Neural cell (in vitro differentiated cells): ENCODE results near the gene TRIM40. TPM values are rescaled to one million over a fixed set of nuclear protein-coding genes. Genes with fewer than 3 reads are reported as not detected.

Experiments
- H2AFZ ChIP-seq: fragments of 200-600, 300-800 bp; sonication (generic), shearing (Covaris generic); 2 replicates; pipeline ENCODE4 v1.6.0; 2014; ENCODE audit warnings: low read depth, mild to moderate bottlenecking, antibody characterized with exemption, low read length, moderate library complexity
- H3F3A ChIP-seq: fragments of 200-600 bp; shearing (Covaris generic); 2 replicates; pipeline ENCODE4 v1.6.1; 2016; ENCODE audit warnings: mild to moderate bottlenecking, moderate library complexity, mixed read lengths, antibody characterized with exemption, low read length; ENCODE audit not compliant: insufficient read depth, poor library complexity, severe bottlenecking
- H3K27ac ChIP-seq: fragments of 200-600, 300-800 bp; sonication (generic), shearing (Covaris generic); 2 replicates; pipeline ENCODE4 v1.5.1; 2014; ENCODE audit warnings: mild to moderate bottlenecking, low read length, moderate library complexity
- H3K27me3 ChIP-seq: fragments of 300-800, 200-600 bp; sonication (generic), shearing (Covaris generic); 2 replicates; pipeline ENCODE4 v1.6.0; 2014; ENCODE audit warnings: mild to moderate bottlenecking, low read depth, low read length, moderate library complexity; ENCODE audit not compliant: insufficient read depth
- H3K36me3 ChIP-seq: fragments of 300-800, 200-600 bp; sonication (generic), shearing (Covaris generic); 2 replicates; pipeline ENCODE4 v1.5.1; 2014; ENCODE audit warnings: mild to moderate bottlenecking, antibody characterized with exemption, low read length, moderate library complexity; ENCODE audit not compliant: insufficient read depth
- H3K4me2 ChIP-seq: fragments of 300-800, 200-600 bp; sonication (generic), shearing (Covaris generic); 2 replicates; pipeline ENCODE4 v1.6.0; 2014; ENCODE audit warnings: mild to moderate bottlenecking, low read length
- H3K4me3 ChIP-seq: fragments of 300-800, 200-600 bp; sonication (generic), shearing (Covaris generic); 2 replicates; pipeline ENCODE4 v1.5.1; 2014; ENCODE audit warnings: mild to moderate bottlenecking, low read length, moderate library complexity
- H3K79me2 ChIP-seq: fragments of 200-600 bp; shearing (Covaris generic); replicated peaks from 2 replicates; pipeline ENCODE4 v1.6.0; 2014; ENCODE audit warnings: mild to moderate bottlenecking, low read length, moderate library complexity; ENCODE audit not compliant: insufficient read depth
- H3K9ac ChIP-seq: fragments of 300-800, 200-600 bp; sonication (generic), shearing (Covaris generic); 2 replicates; pipeline ENCODE4 v1.6.1; 2016; ENCODE audit warnings: mild to moderate bottlenecking, low read length, mixed read lengths
- H3K9me2 ChIP-seq: fragments of 200-600 bp; shearing (Covaris generic); 2 replicates; pipeline ENCODE4 v1.6.1; 2016; ENCODE audit warnings: mild to moderate bottlenecking, low read length, mixed read lengths; ENCODE audit not compliant: insufficient read depth
- H3K9me3 ChIP-seq: fragments of 200-600, 300-800 bp; sonication (generic), shearing (Covaris generic); 2 replicates; pipeline ENCODE4 v1.6.1; 2016; ENCODE audit warnings: mild to moderate bottlenecking, mixed run types, low read length, moderate library complexity, mixed read lengths
- H4K20me1 ChIP-seq: fragments of 200-600 bp; shearing (Covaris generic); 2 replicates; pipeline ENCODE4 v1.6.1; 2016; ENCODE audit warnings: mild to moderate bottlenecking, mixed run types; ENCODE audit not compliant: insufficient read depth
- CTCF ChIP-seq: fragments of 450-650 bp; IDR thresholded peaks from 2 replicates; pipeline ENCODE4 v1.5.1; 2014; ENCODE audit warnings: antibody characterized with exemption, mild to moderate bottlenecking, moderate library complexity; ENCODE audit not compliant: poor library complexity, severe bottlenecking
- EP300 ChIP-seq: fragments of 450-650 bp; conservative IDR thresholded peaks from 2 replicates; pipeline ENCODE4 v1.6.1; 2014; ENCODE audit warnings: antibody characterized with exemption, mild to moderate bottlenecking, moderate library complexity; ENCODE audit not compliant: poor library complexity, severe bottlenecking
- EZH2 ChIP-seq: fragments of 200-600, 300-800 bp; shearing (Covaris generic), sonication (generic); IDR thresholded peaks from 2 replicates; pipeline ENCODE4 v1.6.1; 2014; ENCODE audit warnings: antibody characterized with exemption, low read length, borderline replicate concordance, mild to moderate bottlenecking; ENCODE audit not compliant: insufficient read depth, poor library complexity, severe bottlenecking
- MXI1 ChIP-seq: fragments of 450-650 bp; conservative IDR thresholded peaks from 2 replicates; pipeline ENCODE4 v1.6.1; 2014; ENCODE audit warnings: antibody characterized with exemption, mild to moderate bottlenecking; ENCODE audit not compliant: poor library complexity, severe bottlenecking
- POLR2AphosphoS5 ChIP-seq: IDR thresholded peaks from 2 replicates; pipeline ENCODE4 v1.6.1; 2012
- RAD21 ChIP-seq: fragments of 450-650 bp; conservative IDR thresholded peaks from 2 replicates; pipeline ENCODE4 v1.6.1; 2014; ENCODE audit warnings: antibody characterized with exemption, mild to moderate bottlenecking, moderate library complexity
- REST ChIP-seq: IDR thresholded peaks from 2 replicates; pipeline ENCODE4 v1.6.1; 2012; ENCODE audit warnings: borderline replicate concordance
- SMC3 ChIP-seq: fragments of 450-650 bp; conservative IDR thresholded peaks from 2 replicates; pipeline ENCODE4 v1.6.1; 2014; ENCODE audit warnings: antibody characterized with exemption, mild to moderate bottlenecking, moderate library complexity; ENCODE audit not compliant: poor library complexity
- TAF1 ChIP-seq: IDR thresholded peaks from 2 replicates; pipeline ENCODE4 v1.6.1; 2012; ENCODE audit warnings: low read depth
- polyA plus RNA-seq: library from polyadenylated mRNA; depleted of rRNA; stranded (reverse); fragments of >200 nt; gene quantifications from 2 replicates; pipeline ENCODE4 v1.2.3, GENCODE V29; 2014

The TRIM40 gene
- polyA plus RNA-seq, 1 donor from 2014 or later = not detected

GRCh38 chr6:30130179-30130679 is 5.7 kb upstream of the TRIM40 start:
- Histone ChIP-seq H3K4me3 (no peak overlapping the region), H3K27ac (no peak overlapping the region), H3K9ac (no peak overlapping the region), H3K9me2 (no peaks in the 10 kb centered on the region), H3K4me2 (no peak overlapping the region), H2AFZ (no peak overlapping the region), H3K27me3 (peaks cover 57% of the 10 kb centered on the region), H3K36me3 (no peaks in the 10 kb centered on the region), H3K9me3 (no peaks in the 10 kb centered on the region), H3K79me2 (no peaks in the 10 kb centered on the region), H3F3A (no peaks in the 10 kb centered on the region), H4K20me1 (no peaks in the 10 kb centered on the region)
- TF ChIP-seq POLR2AphosphoS5 = no peak
- no peak for TF ChIP-seq SMC3
- TF ChIP-seq RAD21 = no peak
- TF ChIP-seq TAF1 = no peak
- TF ChIP-seq EZH2 = no peak
- no peak for TF ChIP-seq CTCF
- no peak for TF ChIP-seq REST
- no peak for TF ChIP-seq MXI1
- TF ChIP-seq EP300 = no peak

- Histone ChIP-seq H3K4me2 (no peak overlapping the region), H3K9me3 (no peaks in the 10 kb centered on the region), H2AFZ (no peak overlapping the region), H3F3A (no peaks in the 10 kb centered on the region), H3K4me3 (no peak overlapping the region), H4K20me1 (no peaks in the 10 kb centered on the region), H3K36me3 (no peaks in the 10 kb centered on the region), H3K79me2 (no peaks in the 10 kb centered on the region), H3K27ac (no peak overlapping the region), H3K27me3 (peaks cover 48% of the 10 kb centered on the region), H3K9ac (no peak overlapping the region), H3K9me2 (no peaks in the 10 kb centered on the region)
- TF ChIP-seq POLR2AphosphoS5 (peak; percentile 12), CTCF (peak; percentile 100), SMC3 (peak; percentile 99), RAD21 (peak; percentile 93), EZH2 (no peak)
Observed at GRCh38 chr6:30130887-30131862, 4.8 kb upstream of the TRIM40 start.
